Stimulated activated CD4-positive, alpha-beta T cell treated with anti-CD3 and anti-CD28 coated beads, Interleukin-4, amount 100 ng/mL, for 1 hour (primary cell): ENCODE data around the gene DMKN.

Experiments used
- DNase-seq: peaks from one replicate; pipeline ENCODE4 v3.0.0-alpha.2; 2020

DMKN gene

GRCh38 chr19:35460608-35461007 lies 52.8 kb downstream of the DMKN start:
- DNase-seq = no peak

GRCh38 chr19:35459414-35460082 lies 53.9 kb downstream of the DMKN start:
- DNase-seq = no peak

GRCh38 chr19:35458731-35459391 lies 54.6 kb downstream of the DMKN start:
- DNase-seq = no peak

- no peak for DNase-seq
Observed at GRCh38 chr19:35458192-35458591, 55.3 kb downstream of the DMKN start.

- DNase-seq = no peak
Observed at GRCh38 chr19:35457173-35457572, 56.3 kb downstream of the DMKN start.

GRCh38 chr19:35455616-35456201 lies 57.7 kb downstream of the DMKN start:
- no peak for DNase-seq

- no peak for DNase-seq
Observed at GRCh38 chr19:35454663-35455062, 58.8 kb downstream of the DMKN start.

GRCh38 chr19:35451338-35452096 lies 61.9 kb downstream of the DMKN start:
- DNase-seq = no peak

GRCh38 chr19:35449359-35450043 lies 63.9 kb downstream of the DMKN start:
- no peak for DNase-seq

GRCh38 chr19:35447606-35448469 lies 65.6 kb downstream of the DMKN start, which contains the start of gene FFAR2:
Gene FFAR2 (plus strand): TSS chr19:35448257. CDS start chr19:35449715, 1,458 bp downstream.
- DNase-seq = no peak
